Esophagus muscularis mucosa (tissue), 4 donors: Measurements from ENCODE around the gene VASH2.

Experiments used
- EP300 ChIP-seq: sonication (generic); formaldehyde crosslinking; IDR thresholded peaks from one replicate; pipeline ENCODE4 v1.6.1; 2017; ENCODE audit warnings: antibody characterized with exemption
- POLR2A ChIP-seq: fragments of 450-650 bp; IDR thresholded peaks from one replicate; pipeline ENCODE4 v1.6.1; 2017; ENCODE audit warnings: antibody characterized with exemption, moderate library complexity, mild to moderate bottlenecking, low read depth
- POLR2AphosphoS5 ChIP-seq, 2 donors: sonication (generic); formaldehyde crosslinking; IDR thresholded peaks; one replicate each; pipeline ENCODE4 v1.6.1; 2017; ENCODE audit warnings: antibody characterized with exemption in 2 of 2
- TF ChIP-seq, protein P1 (sequence below), 3 experiments: fragments of 200-600 bp in 2 of 3; fragments of 450-650 bp in 1 of 3; sonication (generic) in 2 of 3; IDR thresholded peaks; one replicate each; pipeline ENCODE4 v1.5.1; 2017 to 2019; ENCODE audit warnings: antibody characterized with exemption in 3 of 3, mild to moderate bottlenecking in 2 of 3, moderate library complexity in 1 of 3

DNA sequence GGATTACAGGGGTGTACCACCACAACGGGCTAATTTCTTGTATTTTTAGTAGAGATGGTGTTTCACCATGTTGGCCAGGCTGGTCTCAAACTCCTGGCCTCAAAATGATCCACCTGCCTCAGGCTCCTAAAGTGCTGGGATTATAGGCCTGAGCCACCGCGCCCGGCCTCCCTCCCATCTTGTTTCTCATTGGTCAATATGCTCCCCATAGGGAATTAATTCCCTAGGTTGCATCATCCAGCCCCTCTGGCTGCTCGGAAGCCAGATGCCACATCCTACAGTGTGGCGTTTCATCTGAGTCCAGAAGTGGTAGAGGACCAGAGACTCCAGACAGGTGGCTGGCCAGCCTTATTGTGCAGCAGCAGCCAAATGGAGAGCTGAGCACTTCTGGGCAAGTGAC is 11.5 kb upstream of the VASH2 start:
- TF ChIP-seq POLR2A = no peak
- TF ChIP-seq, protein P1, sequence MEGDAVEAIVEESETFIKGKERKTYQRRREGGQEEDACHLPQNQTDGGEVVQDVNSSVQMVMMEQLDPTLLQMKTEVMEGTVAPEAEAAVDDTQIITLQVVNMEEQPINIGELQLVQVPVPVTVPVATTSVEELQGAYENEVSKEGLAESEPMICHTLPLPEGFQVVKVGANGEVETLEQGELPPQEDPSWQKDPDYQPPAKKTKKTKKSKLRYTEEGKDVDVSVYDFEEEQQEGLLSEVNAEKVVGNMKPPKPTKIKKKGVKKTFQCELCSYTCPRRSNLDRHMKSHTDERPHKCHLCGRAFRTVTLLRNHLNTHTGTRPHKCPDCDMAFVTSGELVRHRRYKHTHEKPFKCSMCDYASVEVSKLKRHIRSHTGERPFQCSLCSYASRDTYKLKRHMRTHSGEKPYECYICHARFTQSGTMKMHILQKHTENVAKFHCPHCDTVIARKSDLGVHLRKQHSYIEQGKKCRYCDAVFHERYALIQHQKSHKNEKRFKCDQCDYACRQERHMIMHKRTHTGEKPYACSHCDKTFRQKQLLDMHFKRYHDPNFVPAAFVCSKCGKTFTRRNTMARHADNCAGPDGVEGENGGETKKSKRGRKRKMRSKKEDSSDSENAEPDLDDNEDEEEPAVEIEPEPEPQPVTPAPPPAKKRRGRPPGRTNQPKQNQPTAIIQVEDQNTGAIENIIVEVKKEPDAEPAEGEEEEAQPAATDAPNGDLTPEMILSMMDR (IDR thresholded peaks at IDR 0.05) = no peak
- TF ChIP-seq EP300 = no peak
- no peak for TF ChIP-seq POLR2AphosphoS5 (IDR thresholded peaks at IDR 0.05)
